Activated T-cell treated with anti-CD3 and anti-CD28 coated beads, Interleukin-2, amount 50 U/mL, for 48 hours (primary cell): ENCODE results near the gene SMIM1.

Source experiments
- DNase-seq, 2 experiments: peaks; one replicate each; pipeline ENCODE4 v3.0.0-alpha.2; 2020

The SMIM1 gene

GRCh38 chr1:3824650-3825049 is 52.1 kb downstream of the SMIM1 start:
- no peak for DNase-seq

- DNase-seq, result no peak
These were observed 52.8 kb downstream of the SMIM1 start for GRCh38 chr1:3825356-3825755.
